ENCODE results near the gene UBE2N.

- TF ChIP-seq CTCF (IDR thresholded peaks at IDR 0.05 in 4 of 5, conservative IDR thresholded peaks at IDR 0.05 in 1 of 5) (no peak), POLR2A (IDR thresholded peaks at IDR 0.05) (no peak)
These were observed 19.2 kb upstream of the UBE2N start for GRCh38 chr12:93460902-93461301.

Data from gastrocnemius medialis (tissue), 4 donors.